ENCODE results near the gene JAKMIP1.

The JAKMIP1 gene

GRCh38 chr4:6035786-6036185, 164.6 kb downstream of the JAKMIP1 start:
- TF ChIP-seq TEAD4 (IDR thresholded peaks at IDR 0.05) (no peak), YY1 (IDR thresholded peaks at IDR 0.05; ENCODE audit: low read depth) (no peak), EGR1 (IDR thresholded peaks at IDR 0.05) (no peak), CREB1 (IDR thresholded peaks at IDR 0.05; ENCODE audit: low read depth) (no peak), NFIC (IDR thresholded peaks at IDR 0.05) (no peak), RAD21 (IDR thresholded peaks at IDR 0.05; ENCODE audit: low read depth) (no peak), CEBPB (IDR thresholded peaks at IDR 0.05) (no peak), FOXM1 (IDR thresholded peaks at IDR 0.05; ENCODE audit: borderline replicate concordance, low read depth) (no peak), USF1 (IDR thresholded peaks at IDR 0.05) (no peak)

- TF ChIP-seq FOXM1 (IDR thresholded peaks at IDR 0.05; ENCODE audit: borderline replicate concordance, low read depth) (no peak), ZBTB7A (IDR thresholded peaks at IDR 0.05; ENCODE audit: low read depth) (no peak), YY1 (IDR thresholded peaks at IDR 0.05; ENCODE audit: low read depth) (no peak), NFIC (IDR thresholded peaks at IDR 0.05) (no peak), TAF1 (IDR thresholded peaks at IDR 0.05; ENCODE audit: low read depth) (no peak)
These were observed 167.0 kb downstream of the JAKMIP1 start for GRCh38 chr4:6033381-6033780.

GRCh38 chr4:6032249-6033244, 167.8 kb downstream of the JAKMIP1 start:
- TF ChIP-seq RAD21 (IDR thresholded peaks at IDR 0.05; ENCODE audit: low read depth) (peak; percentile 51), EGR1 (IDR thresholded peaks at IDR 0.05) (no peak), NFIC (IDR thresholded peaks at IDR 0.05) (peak; percentile 49; the same call in 1 of the 2 replicates), REST (IDR thresholded peaks at IDR 0.05; ENCODE audit: low read depth) (no peak), EP300 (IDR thresholded peaks at IDR 0.05; ENCODE audit: borderline replicate concordance) (peak; percentile 39; the same call in 1 of the 2 replicates)

DNA sequence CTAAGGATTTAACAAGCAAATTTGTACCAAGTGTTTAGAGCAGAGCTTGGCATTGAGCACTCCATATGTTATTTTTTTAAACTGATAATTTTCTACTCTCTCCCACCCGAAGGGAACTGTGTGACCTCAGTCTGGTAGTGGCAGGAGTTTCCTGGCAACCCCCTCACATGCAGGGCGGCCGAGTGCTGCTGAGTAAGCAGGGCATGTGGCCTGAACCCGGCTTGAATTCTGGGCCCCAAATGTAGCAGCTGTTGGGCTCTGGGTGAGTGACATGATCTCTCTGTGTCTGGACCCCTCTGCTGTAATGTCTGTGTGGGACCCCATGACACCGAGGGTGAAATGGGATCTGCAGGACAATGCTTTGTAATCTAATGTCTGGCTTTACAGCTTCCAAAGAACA, 168.5 kb downstream of the JAKMIP1 start:
- TF ChIP-seq ZBTB7A (IDR thresholded peaks at IDR 0.05; ENCODE audit: low read depth) (no peak), TEAD4 (IDR thresholded peaks at IDR 0.05) (no peak), NFIC (IDR thresholded peaks at IDR 0.05) (no peak), CREB1 (IDR thresholded peaks at IDR 0.05; ENCODE audit: low read depth) (no peak), TAF1 (IDR thresholded peaks at IDR 0.05; ENCODE audit: low read depth) (no peak), CEBPB (IDR thresholded peaks at IDR 0.05) (no peak), FOXM1 (IDR thresholded peaks at IDR 0.05; ENCODE audit: borderline replicate concordance, low read depth) (no peak), TCF12 (IDR thresholded peaks at IDR 0.05; ENCODE audit: low read depth) (no peak), RAD21 (IDR thresholded peaks at IDR 0.05; ENCODE audit: low read depth) (no peak), REST (IDR thresholded peaks at IDR 0.05; ENCODE audit: low read depth) (no peak), YY1 (IDR thresholded peaks at IDR 0.05; ENCODE audit: low read depth) (no peak), EGR1 (IDR thresholded peaks at IDR 0.05) (no peak), USF1 (IDR thresholded peaks at IDR 0.05) (no peak), EP300 (IDR thresholded peaks at IDR 0.05; ENCODE audit: borderline replicate concordance) (no peak)
- TF ChIP-seq, protein P1, sequence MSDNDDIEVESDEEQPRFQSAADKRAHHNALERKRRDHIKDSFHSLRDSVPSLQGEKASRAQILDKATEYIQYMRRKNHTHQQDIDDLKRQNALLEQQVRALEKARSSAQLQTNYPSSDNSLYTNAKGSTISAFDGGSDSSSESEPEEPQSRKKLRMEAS (IDR thresholded peaks at IDR 0.05), result no peak

DNA sequence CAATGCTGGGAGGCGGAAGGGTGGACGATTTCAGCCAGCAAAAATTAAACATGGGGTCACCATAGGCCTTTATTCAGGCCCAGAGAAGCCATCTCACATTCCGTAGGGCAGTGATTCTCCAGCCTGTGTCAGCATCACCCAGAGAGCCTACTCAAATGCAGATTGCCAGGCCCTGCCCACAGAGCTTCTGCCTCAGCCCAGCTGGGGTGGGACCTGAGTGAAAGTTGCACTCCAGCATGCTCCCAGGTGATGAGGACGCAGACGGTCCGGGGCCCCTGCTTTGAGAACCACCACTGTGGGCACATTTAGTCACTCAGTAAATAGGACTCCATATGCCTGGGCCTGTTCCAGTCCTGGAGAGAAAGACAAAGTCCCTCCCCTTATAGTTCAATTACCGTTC, 169.7 kb downstream of the JAKMIP1 start:
- TF ChIP-seq TAF1 (IDR thresholded peaks at IDR 0.05; ENCODE audit: low read depth), result no peak
- TF ChIP-seq TEAD4 (IDR thresholded peaks at IDR 0.05), result no peak
- no peak for TF ChIP-seq CEBPB (IDR thresholded peaks at IDR 0.05)
- no peak for TF ChIP-seq RAD21 (IDR thresholded peaks at IDR 0.05; ENCODE audit: low read depth)
- TF ChIP-seq EP300 (IDR thresholded peaks at IDR 0.05; ENCODE audit: borderline replicate concordance), result no peak
- no peak for TF ChIP-seq EGR1 (IDR thresholded peaks at IDR 0.05)

GRCh38 chr4:6029254-6029653, 171.1 kb downstream of the JAKMIP1 start:
- TF ChIP-seq YY1 (IDR thresholded peaks at IDR 0.05; ENCODE audit: low read depth) (no peak), RAD21 (IDR thresholded peaks at IDR 0.05; ENCODE audit: low read depth) (no peak), TEAD4 (IDR thresholded peaks at IDR 0.05) (no peak), REST (IDR thresholded peaks at IDR 0.05; ENCODE audit: low read depth) (no peak), USF1 (IDR thresholded peaks at IDR 0.05) (no peak), ZBTB7A (IDR thresholded peaks at IDR 0.05; ENCODE audit: low read depth) (no peak), FOXM1 (IDR thresholded peaks at IDR 0.05; ENCODE audit: borderline replicate concordance, low read depth) (no peak)
